ENCODE data around the gene HID1. TPM values are rescaled to one million over a fixed set of nuclear protein-coding genes. Genes with fewer than 3 reads are reported as not detected.

The HID1 gene
- total and polyA plus RNA-seq, 9 of the 15 experiments (the other 6 are each of a cell fraction or from before 2014, with no cell fraction given), result 0.14 to 2.1 (median 0.54) TPM; not detected in 2

DNA sequence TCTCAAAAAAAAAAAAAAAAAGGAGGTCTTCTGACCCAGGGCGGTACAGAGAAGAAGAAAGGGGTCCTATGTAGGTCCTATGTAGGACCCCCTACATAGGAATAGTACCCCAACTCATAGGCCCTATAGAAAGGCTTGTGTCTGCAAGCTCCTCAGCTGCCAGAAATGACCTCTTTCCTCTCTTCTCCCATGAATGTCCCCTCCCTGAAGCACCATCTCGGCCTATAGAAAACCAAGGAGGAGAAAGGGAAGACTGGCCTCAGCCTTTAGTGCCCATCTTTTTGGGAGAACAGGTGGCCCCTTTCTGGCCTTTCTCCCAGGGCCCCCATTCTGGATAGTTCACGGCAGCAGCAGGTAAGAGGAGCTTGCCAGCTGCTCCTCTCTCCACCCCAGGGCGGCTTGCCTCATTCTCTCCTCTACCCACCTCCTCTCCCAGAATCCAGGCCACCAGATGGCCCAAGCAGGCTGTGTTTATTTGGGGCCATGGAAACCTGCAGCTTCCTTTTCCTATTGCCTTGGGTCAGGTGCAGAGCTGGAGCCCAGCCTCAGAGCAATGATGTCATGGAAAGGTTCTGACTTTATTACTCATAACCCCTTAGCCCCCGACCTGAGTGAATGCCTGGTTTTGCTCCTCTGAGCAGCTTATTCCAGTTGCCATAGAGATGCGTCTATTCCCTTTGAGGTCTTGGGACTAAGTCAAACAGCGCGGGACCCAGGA, 38.3 kb upstream of the HID1 start (continued):
- TF ChIP-seq THRB (CRISPR knock-in tag; conservative IDR thresholded peaks at IDR 0.05) (no peak), SUPT5H (IDR thresholded peaks at IDR 0.05) (no peak), ELF4 (CRISPR knock-in tag; IDR thresholded peaks at IDR 0.05) (no peak)

DNA sequence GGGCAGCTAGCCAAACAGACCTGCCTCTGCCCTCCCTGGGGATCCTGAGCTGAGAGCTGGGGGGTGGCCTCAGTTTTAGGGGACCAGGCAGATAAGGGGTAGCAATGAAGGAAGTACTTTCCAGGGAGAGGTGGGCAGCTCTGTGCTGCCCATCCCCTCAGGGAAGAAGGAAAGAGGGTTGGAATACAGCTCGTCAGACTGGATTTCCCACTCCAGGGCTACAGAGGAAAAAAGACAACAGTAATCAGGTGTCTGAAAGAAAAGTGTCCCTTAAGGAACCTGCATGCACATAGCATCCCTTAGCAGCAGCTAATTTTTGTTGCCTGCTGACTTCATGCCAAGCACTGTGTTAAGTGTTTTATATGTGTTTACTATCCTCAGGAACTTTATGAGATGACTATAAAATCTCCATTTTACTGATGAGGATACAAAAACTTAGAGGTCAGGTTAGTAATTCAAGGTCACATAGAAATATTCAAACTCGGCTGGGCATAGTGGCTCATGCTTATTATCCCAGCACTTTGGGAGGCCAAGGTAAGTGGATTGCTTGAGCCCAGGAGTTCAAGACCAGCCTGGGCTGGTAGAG, 36.7 kb upstream of the HID1 start:
- peaks cover 18 to 20% of the 10 kb centered on the region in 2 experiments; a peak in 4 of 5 replicates for H3K4me1 ChIP-seq (replicated peaks in 1 of 2; ENCODE audit: control insufficient read depth in 2 of 2, insufficient read depth in 2 of 2, low read length in 2 of 2)
- 38% methylated on average over 2 of the region's 2 CpGs for WGBS (ENCODE audit: insufficient coverage, low coverage, missing lambda C conversion rate)
- TF ChIP-seq MEIS2 (IDR thresholded peaks at IDR 0.05; ENCODE audit: partially characterized antibody), result no peak
- no peak for TF ChIP-seq ATF4 (CRISPR knock-in tag; IDR thresholded peaks at IDR 0.05)
- TF ChIP-seq POLR2B (IDR thresholded peaks at IDR 0.05; ENCODE audit: low read depth, partially characterized antibody), result no peak
- no peak for TF ChIP-seq MCM3 (IDR thresholded peaks at IDR 0.05)
- TF ChIP-seq MAFF (IDR thresholded peaks at IDR 0.05; ENCODE audit: low read length), result no peak
- TF ChIP-seq OTX1 (CRISPR knock-in tag; IDR thresholded peaks at IDR 0.05), result no peak
- TF ChIP-seq, protein P1, sequence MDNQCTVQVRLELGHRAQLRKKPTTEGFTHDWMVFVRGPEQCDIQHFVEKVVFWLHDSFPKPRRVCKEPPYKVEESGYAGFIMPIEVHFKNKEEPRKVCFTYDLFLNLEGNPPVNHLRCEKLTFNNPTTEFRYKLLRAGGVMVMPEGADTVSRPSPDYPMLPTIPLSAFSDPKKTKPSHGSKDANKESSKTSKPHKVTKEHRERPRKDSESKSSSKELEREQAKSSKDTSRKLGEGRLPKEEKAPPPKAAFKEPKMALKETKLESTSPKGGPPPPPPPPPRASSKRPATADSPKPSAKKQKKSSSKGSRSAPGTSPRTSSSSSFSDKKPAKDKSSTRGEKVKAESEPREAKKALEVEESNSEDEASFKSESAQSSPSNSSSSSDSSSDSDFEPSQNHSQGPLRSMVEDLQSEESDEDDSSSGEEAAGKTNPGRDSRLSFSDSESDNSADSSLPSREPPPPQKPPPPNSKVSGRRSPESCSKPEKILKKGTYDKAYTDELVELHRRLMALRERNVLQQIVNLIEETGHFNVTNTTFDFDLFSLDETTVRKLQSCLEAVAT (IDR thresholded peaks at IDR 0.05), result no peak
- TF ChIP-seq ZNF76 (CRISPR knock-in tag; IDR thresholded peaks at IDR 0.05; ENCODE audit: borderline replicate concordance), result no peak
- no peak for TF ChIP-seq EZH2 (IDR thresholded peaks at IDR 0.05; ENCODE audit: borderline replicate concordance, low read depth, low read length)
- in situ Hi-C loops (cut with MboI) (no loop called here), intact Hi-C loops (cut with micrococcal nuclease) (loop anchor here (10.0 kb wide), 1 partner anchor 84 kb away; the partner anchor contains the start of genes OTOP2 and USH1G)
- DNase-seq (ENCODE audit: extremely low read depth in 1 of 4, low spot score in 3 of 4), result no peak
- H3K9me3 ChIP-seq (replicated peaks; ENCODE audit: control insufficient read depth, insufficient read depth, low read depth, low read length), result no peaks in the 10 kb centered on the region
- no peak overlapping the region for H3K4me2 ChIP-seq (ENCODE audit: insufficient read depth, low read length)
- CTCF ChIA-PET (ENCODE audit: low intra/inter-chr PET ratio), result no interaction called here
- H3K27me3 ChIP-seq (ENCODE audit: control insufficient read depth in 2 of 2, insufficient read depth in 2 of 2, low read length in 2 of 2), result no peaks in the 10 kb centered on the region
- H3K27ac ChIP-seq (ENCODE audit: extremely low read depth, low read depth, low read length), result no peak overlapping the region
- FAIRE-seq, result no peak
- no peak for ATAC-seq
- peaks cover 3% of the 10 kb centered on the region for H3K9me1 ChIP-seq (ENCODE audit: control insufficient read depth, insufficient read depth, low read length)
- no TSS peak for BruUV-seq (replicated peaks)
- H4K20me1 ChIP-seq (replicated peaks; ENCODE audit: control insufficient read depth, insufficient read depth, low read length), result no peaks in the 10 kb centered on the region
- peaks cover under 1% of the 10 kb centered on the region; the same call in 1 of the 3 replicates for H3K36me3 ChIP-seq (ENCODE audit: control insufficient read depth, insufficient read depth, low read length)
- no peak overlapping the region for H3K4me3 ChIP-seq
- peaks cover 15% of the 10 kb centered on the region for H3K79me2 ChIP-seq (ENCODE audit: control insufficient read depth, insufficient read depth, low read length)
- no peak overlapping the region for H2AFZ ChIP-seq (ENCODE audit: low read depth, low read length)
- POLR2A ChIA-PET, result interaction anchor here (1.5 to 4.0 kb wide), 2 partner anchors 19 to 21 kb away, joined by 4 to 18 read pairs; partner anchors contain the start of gene CDR2L
- H3K9ac ChIP-seq (ENCODE audit: insufficient read depth in 1 of 2, low read depth in 2 of 2, low read length in 2 of 2), result peak overlapping the region in 1 of 2 experiments; percentile 69; a peak in 1 of 4 replicates
